ENCODE measurements around the gene ARHGAP26.

ARHGAP26 gene

GRCh38 chr5:142783601-142784341 lies 13.6 kb downstream of the ARHGAP26 start:
- Histone ChIP-seq H3K9ac (no peak overlapping the region), H3K4me1 (ENCODE audit: low read depth, poor library complexity, severe bottlenecking) (peaks cover 7% of the 10 kb centered on the region), H3K79me2 (ENCODE audit: insufficient read depth, low read depth) (no peaks in the 10 kb centered on the region), H3K4me2 (no peak overlapping the region), H4K20me1 (ENCODE audit: insufficient read depth) (no peaks in the 10 kb centered on the region), H3K4me3 (IDR thresholded peaks at IDR 0.05; ENCODE audit: insufficient read depth, low read depth, low read length) (no peak overlapping the region), H3K27ac (no peak overlapping the region), H3K36me3 (ENCODE audit: insufficient read depth) (no peaks in the 10 kb centered on the region), H2AFZ (ENCODE audit: low read depth) (no peak overlapping the region), H3K27me3 (ENCODE audit: insufficient read depth, low read depth) (no peaks in the 10 kb centered on the region)
- TF ChIP-seq, protein P1, sequence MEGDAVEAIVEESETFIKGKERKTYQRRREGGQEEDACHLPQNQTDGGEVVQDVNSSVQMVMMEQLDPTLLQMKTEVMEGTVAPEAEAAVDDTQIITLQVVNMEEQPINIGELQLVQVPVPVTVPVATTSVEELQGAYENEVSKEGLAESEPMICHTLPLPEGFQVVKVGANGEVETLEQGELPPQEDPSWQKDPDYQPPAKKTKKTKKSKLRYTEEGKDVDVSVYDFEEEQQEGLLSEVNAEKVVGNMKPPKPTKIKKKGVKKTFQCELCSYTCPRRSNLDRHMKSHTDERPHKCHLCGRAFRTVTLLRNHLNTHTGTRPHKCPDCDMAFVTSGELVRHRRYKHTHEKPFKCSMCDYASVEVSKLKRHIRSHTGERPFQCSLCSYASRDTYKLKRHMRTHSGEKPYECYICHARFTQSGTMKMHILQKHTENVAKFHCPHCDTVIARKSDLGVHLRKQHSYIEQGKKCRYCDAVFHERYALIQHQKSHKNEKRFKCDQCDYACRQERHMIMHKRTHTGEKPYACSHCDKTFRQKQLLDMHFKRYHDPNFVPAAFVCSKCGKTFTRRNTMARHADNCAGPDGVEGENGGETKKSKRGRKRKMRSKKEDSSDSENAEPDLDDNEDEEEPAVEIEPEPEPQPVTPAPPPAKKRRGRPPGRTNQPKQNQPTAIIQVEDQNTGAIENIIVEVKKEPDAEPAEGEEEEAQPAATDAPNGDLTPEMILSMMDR (conservative IDR thresholded peaks at IDR 0.05; ENCODE audit: low read depth, low read length): no peak

- H3K27me3 ChIP-seq (ENCODE audit: insufficient read depth, low read depth): no peaks in the 10 kb centered on the region
- no peak overlapping the region for H3K27ac ChIP-seq
- H3K4me2 ChIP-seq: no peak overlapping the region
- no peak overlapping the region for H3K9ac ChIP-seq
- H3K4me3 ChIP-seq (IDR thresholded peaks at IDR 0.05; ENCODE audit: insufficient read depth, low read depth, low read length): no peak overlapping the region
- no peak overlapping the region for H2AFZ ChIP-seq (ENCODE audit: low read depth)
- no peaks in the 10 kb centered on the region for H4K20me1 ChIP-seq (ENCODE audit: insufficient read depth)
- TF ChIP-seq, protein P1 (conservative IDR thresholded peaks at IDR 0.05; ENCODE audit: low read depth, low read length): no peak
- peaks cover 2% of the 10 kb centered on the region for H3K4me1 ChIP-seq (ENCODE audit: low read depth, poor library complexity, severe bottlenecking)
- H3K36me3 ChIP-seq (ENCODE audit: insufficient read depth): no peaks in the 10 kb centered on the region
- no peaks in the 10 kb centered on the region for H3K79me2 ChIP-seq (ENCODE audit: insufficient read depth, low read depth)
These were observed 14.3 kb downstream of the ARHGAP26 start for GRCh38 chr5:142784401-142784955.

DNA sequence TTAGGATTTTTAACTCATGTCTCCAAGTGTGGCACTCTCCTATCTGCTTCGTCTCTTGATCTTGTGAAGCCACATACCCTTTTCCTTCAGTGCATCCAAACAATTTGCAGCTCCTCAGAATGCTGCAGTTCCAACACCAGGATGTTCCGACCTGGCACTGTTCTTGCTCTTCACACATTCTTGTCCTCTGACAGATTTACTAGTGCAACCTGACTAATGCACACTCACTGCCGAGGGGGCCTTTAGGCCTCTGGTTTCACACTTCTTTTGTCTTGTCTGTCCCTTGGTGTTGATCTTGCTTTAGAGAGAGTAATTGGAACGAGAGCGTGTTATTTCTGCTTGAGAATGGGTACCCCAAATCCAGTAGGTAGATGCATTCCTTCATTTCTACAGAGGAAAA lies 15.0 kb downstream of the ARHGAP26 start:
- H3K4me1 ChIP-seq (ENCODE audit: low read depth, poor library complexity, severe bottlenecking): no peaks in the 10 kb centered on the region
- H3K79me2 ChIP-seq (ENCODE audit: insufficient read depth, low read depth): no peaks in the 10 kb centered on the region
- H3K27me3 ChIP-seq (ENCODE audit: insufficient read depth, low read depth): no peaks in the 10 kb centered on the region
- no peak overlapping the region for H2AFZ ChIP-seq (ENCODE audit: low read depth)
- no peak overlapping the region for H3K4me3 ChIP-seq (IDR thresholded peaks at IDR 0.05; ENCODE audit: insufficient read depth, low read depth, low read length)
- H3K36me3 ChIP-seq (ENCODE audit: insufficient read depth): no peaks in the 10 kb centered on the region
- H3K4me2 ChIP-seq: no peak overlapping the region
- no peak overlapping the region for H3K9ac ChIP-seq
- TF ChIP-seq, protein P1 (conservative IDR thresholded peaks at IDR 0.05; ENCODE audit: low read depth, low read length): no peak
- no peak overlapping the region for H3K27ac ChIP-seq
- no peaks in the 10 kb centered on the region for H4K20me1 ChIP-seq (ENCODE audit: insufficient read depth)

- H3K27me3 ChIP-seq (ENCODE audit: insufficient read depth, low read depth): no peaks in the 10 kb centered on the region
These were observed 19.0 kb downstream of the ARHGAP26 start for GRCh38 chr5:142789206-142789605.

More at GRCh38 chr5:142789206-142789605, 19.0 kb downstream of the ARHGAP26 start:
- TF ChIP-seq, protein P1 (conservative IDR thresholded peaks at IDR 0.05; ENCODE audit: low read depth, low read length): no peak
- Histone ChIP-seq H3K4me1 (ENCODE audit: low read depth, poor library complexity, severe bottlenecking) (no peaks in the 10 kb centered on the region), H4K20me1 (ENCODE audit: insufficient read depth) (no peaks in the 10 kb centered on the region), H2AFZ (ENCODE audit: low read depth) (no peak overlapping the region), H3K4me2 (no peak overlapping the region), H3K27ac (no peak overlapping the region), H3K79me2 (ENCODE audit: insufficient read depth, low read depth) (no peaks in the 10 kb centered on the region), H3K4me3 (IDR thresholded peaks at IDR 0.05; ENCODE audit: insufficient read depth, low read depth, low read length) (no peak overlapping the region), H3K9ac (no peak overlapping the region), H3K36me3 (ENCODE audit: insufficient read depth) (no peaks in the 10 kb centered on the region)
